HepG2 (cell line): Measurements from ENCODE around the gene SF3A2. TPM values are rescaled to one million over a fixed set of nuclear protein-coding genes. Genes with fewer than 3 reads are reported as not detected.

ENCODE experiments used
- ATAC-seq: fragments of 200-7000 bp; cut with Tn5 transposase; 3 replicates; pipeline ENCODE4 v1.9.1; 2020; ENCODE audit warnings: mild to moderate bottlenecking, moderate library complexity
- BruUV-seq: library from RNA; stranded (reverse); fragments of 400-500 nt; replicated peaks from 2 replicates; lab custom pipeline; 2021; lab: Mats Ljungman, UMichigan
- CTCF ChIA-PET: fragments of 300-600 bp; formaldehyde crosslinking; extraction: SDS; loops from one replicate; lab custom pipeline; 2021; ENCODE audit warnings: low total read pairs, inconsistent platforms, low intra/inter-chr PET ratio; lab: Yijun Ruan, JAX
- POLR2A ChIA-PET: fragments of 350-600 bp; sonication (Branson Sonifier 250); formaldehyde crosslinking; loops from one replicate; lab custom pipeline; 2020; ENCODE audit warnings: antibody characterized with exemption, inconsistent platforms; lab: Yijun Ruan, JAX
- DNase-seq: peaks from one replicate; pipeline ENCODE4 v3.0.0-alpha.2; 2015; ENCODE audit warnings: low spot score
- FAIRE-seq: peaks from 3 replicates; lab custom pipeline; 2011; peaks lifted over from hg19 to GRCh38; lab: Jason Lieb, UNC
- H2AFZ ChIP-seq: one replicate; pipeline ENCODE4 v1.6.1; 2011; ENCODE audit warnings: low read length, inconsistent platforms
- H3K27ac ChIP-seq: fragments of 300-600 bp; 3 replicates; pipeline ENCODE4 v1.8.0; 2011; ENCODE audit warnings: mixed run types, mild to moderate bottlenecking, mixed read lengths, low read length, inconsistent platforms; ENCODE audit not compliant: insufficient read depth; ENCODE audit errors: extremely low read length
- H3K27me3 ChIP-seq, 2 experiments: fragments of 200-600 bp in 1 of 2; 2 replicates in 1 of 2; 3 replicates in 1 of 2; pipeline versions ENCODE4 v1.6.0 to v1.8.0; 2011; ENCODE audit warnings: low read length in 2 of 2, mild to moderate bottlenecking in 2 of 2, moderate library complexity in 2 of 2, inconsistent platforms in 1 of 2; ENCODE audit not compliant: insufficient read depth in 2 of 2, control insufficient read depth in 1 of 2
- H3K36me3 ChIP-seq, 2 experiments: fragments of 200-600 bp in 1 of 2; replicated peaks in 1 of 2; 2 replicates in 1 of 2; 3 replicates in 1 of 2; pipeline versions ENCODE4 v1.5.1 to v1.8.0; 2011; ENCODE audit warnings: low read length in 2 of 2, inconsistent platforms in 1 of 2; ENCODE audit not compliant: insufficient read depth in 2 of 2, control insufficient read depth in 1 of 2
- H3K4me1 ChIP-seq: 2 replicates; pipeline ENCODE4 v1.5.1; 2012; ENCODE audit warnings: low read length, inconsistent platforms; ENCODE audit not compliant: insufficient read depth
- H3K4me2 ChIP-seq: 2 replicates; pipeline ENCODE4 v1.6.0; 2011; ENCODE audit warnings: low read depth, low read length, inconsistent platforms
- H3K4me3 ChIP-seq, 3 experiments: fragments of 200-600 bp in 1 of 3; sonication (generic), shearing (Covaris generic) in 1 of 3; replicated peaks in 1 of 3; 2 replicates each; pipeline ENCODE4 v1.5.1; 2011 to 2016; ENCODE audit warnings: low read length in 3 of 3, inconsistent platforms in 2 of 3, low read depth in 2 of 3, mild to moderate bottlenecking in 2 of 3, control low read depth in 1 of 3, mixed read lengths in 1 of 3; ENCODE audit not compliant: insufficient read depth in 1 of 3
- H3K79me2 ChIP-seq: one replicate; pipeline ENCODE4 v1.6.1; 2011; ENCODE audit warnings: low read length, inconsistent platforms; ENCODE audit not compliant: insufficient read depth
- H3K9ac ChIP-seq: 2 replicates; pipeline ENCODE4 v1.6.0; 2011; ENCODE audit warnings: mild to moderate bottlenecking, low read depth, low read length, inconsistent platforms; ENCODE audit not compliant: insufficient read depth
- H3K9me3 ChIP-seq: 2 replicates; pipeline ENCODE4 v1.5.1; 2012; ENCODE audit warnings: mild to moderate bottlenecking, low read length
- H4K20me1 ChIP-seq: 2 replicates; pipeline ENCODE4 v1.6.0; 2011; ENCODE audit warnings: inconsistent platforms, mild to moderate bottlenecking, low read length, moderate library complexity; ENCODE audit not compliant: insufficient read depth
- CENPT ChIP-seq: sonication (generic); formaldehyde crosslinking; IDR thresholded peaks from 2 replicates; pipeline ENCODE4 v1.8.0; 2022; ENCODE audit warnings: low read depth, mild to moderate bottlenecking, moderate library complexity, missing genetic modification reagents
- CHD2 ChIP-seq: IDR thresholded peaks from 2 replicates; pipeline ENCODE4 v1.6.1; 2011; ENCODE audit warnings: low read depth, low read length, improper control_type of control experiment
- DZIP1 ChIP-seq: sonication (generic); formaldehyde crosslinking; IDR thresholded peaks from 2 replicates; pipeline ENCODE4 v1.5.0; 2020; ENCODE audit warnings: mild to moderate bottlenecking, missing genetic modification reagents
- ELF3 ChIP-seq: IDR thresholded peaks from 2 replicates; pipeline ENCODE4 v1.6.1; 2016; ENCODE audit warnings: missing genetic modification reagents, missing compliant biosample characterization
- MXI1 ChIP-seq: IDR thresholded peaks from 3 replicates; pipeline ENCODE4 v1.6.1; 2012; ENCODE audit warnings: low read depth, low read length, inconsistent platforms, borderline replicate concordance
- PHF8 ChIP-seq: sonication (generic); formaldehyde crosslinking; IDR thresholded peaks from 2 replicates; pipeline ENCODE4 v1.5.0; 2020; ENCODE audit warnings: missing genetic modification reagents
- POLR2A ChIP-seq, 2 experiments: IDR thresholded peaks; 2 replicates each; pipeline ENCODE4 v1.6.1; 2011; ENCODE audit warnings: low read depth in 2 of 2, low read length in 2 of 2, mild to moderate bottlenecking in 1 of 2, moderate library complexity in 1 of 2; ENCODE audit not compliant: insufficient read depth in 1 of 2
- POLR2AphosphoS5 ChIP-seq: IDR thresholded peaks from 2 replicates; pipeline ENCODE4 v1.6.1; 2012; ENCODE audit warnings: low read depth, low read length
- POLR2G ChIP-seq: fragments of 200-400 bp; formaldehyde crosslinking; IDR thresholded peaks from 2 replicates; pipeline ENCODE4 v1.6.1; 2018; ENCODE audit warnings: mild to moderate bottlenecking, low read depth, low read length, moderate library complexity
- RBFOX2 ChIP-seq: fragments of 200-400 bp; formaldehyde crosslinking; IDR thresholded peaks from 2 replicates; pipeline ENCODE4 v1.6.1; 2017; ENCODE audit warnings: low read depth, mild to moderate bottlenecking, low read length
- SIN3A ChIP-seq: IDR thresholded peaks from 2 replicates; pipeline ENCODE4 v1.6.1; 2011; ENCODE audit warnings: low read depth, mild to moderate bottlenecking, control low read depth, low read length, borderline replicate concordance
- SOX13 ChIP-seq, 3 experiments: fragments of 450-650 bp in 1 of 3; sonication (generic) in 1 of 3; formaldehyde crosslinking in 1 of 3; IDR thresholded peaks in 2 of 3; conservative IDR thresholded peaks in 1 of 3; 2 replicates each; pipeline versions ENCODE4 v1.5.0 to v1.6.1; 2016 to 2020; ENCODE audit warnings: antibody characterized with exemption in 1 of 3, mild to moderate bottlenecking in 1 of 3, missing compliant biosample characterization in 1 of 3, missing genetic modification reagents in 1 of 3, moderate library complexity in 1 of 3
- SP140L ChIP-seq: sonication (generic); formaldehyde crosslinking; IDR thresholded peaks from 2 replicates; pipeline ENCODE4 v1.4.0; 2020; ENCODE audit warnings: missing genetic modification reagents, borderline replicate concordance
- SRY ChIP-seq: sonication (generic); formaldehyde crosslinking; IDR thresholded peaks from 2 replicates; pipeline ENCODE4 v1.8.0; 2022; ENCODE audit warnings: mild to moderate bottlenecking, missing genetic modification reagents
- YY1 ChIP-seq: IDR thresholded peaks from 2 replicates; pipeline ENCODE4 v1.6.1; 2011; ENCODE audit warnings: low read length, low read depth, moderate library complexity, mild to moderate bottlenecking; ENCODE audit not compliant: insufficient read depth, insufficient replicate concordance
- ZBTB3 ChIP-seq: sonication (generic); formaldehyde crosslinking; IDR thresholded peaks from 2 replicates; pipeline ENCODE4 v1.4.0; 2020; ENCODE audit warnings: low read depth, mild to moderate bottlenecking, moderate library complexity, missing genetic modification reagents, borderline replicate concordance
- ZNF232 ChIP-seq: sonication (generic); formaldehyde crosslinking; IDR thresholded peaks from 2 replicates; pipeline ENCODE4 v1.4.0; 2020; ENCODE audit warnings: missing genetic modification reagents, borderline replicate concordance
- ZNF24 ChIP-seq: fragments of 450-650 bp; IDR thresholded peaks from 2 replicates; pipeline ENCODE4 v1.6.1; 2017; ENCODE audit warnings: antibody characterized with exemption, mild to moderate bottlenecking
- ZNF263 ChIP-seq: sonication (generic); formaldehyde crosslinking; IDR thresholded peaks from 2 replicates; pipeline ENCODE4 v1.4.0; 2020; ENCODE audit warnings: missing genetic modification reagents
- ZNF546 ChIP-seq: sonication (generic); formaldehyde crosslinking; conservative IDR thresholded peaks from 2 replicates; pipeline ENCODE4 v1.8.1; 2023; ENCODE audit warnings: mild to moderate bottlenecking, missing genetic modification reagents
- ZNF703 ChIP-seq: sonication (generic); formaldehyde crosslinking; IDR thresholded peaks from 2 replicates; pipeline ENCODE4 v1.5.1; 2020; ENCODE audit warnings: missing genetic modification reagents, mild to moderate bottlenecking, moderate library complexity, borderline replicate concordance
- WGBS: methylation state at CpG from one replicate; pipeline ENCODE4 v1.1.6; 2017; ENCODE audit warnings: low lambda C conversion rate; 5-methylcytosine and 5-hydroxymethylcytosine counted together
- in situ Hi-C: cut with HindIII; loops from 2 replicates; pipeline ENCODE4 v1.10.0; 2017; ENCODE audit warnings: low pct_unique_long_range_greater_than_20kb; ENCODE audit not compliant: extremely low pct_ligation_motif_present
- intact Hi-C: fragments of 100-400 bp; cut with micrococcal nuclease; formaldehyde crosslinking; loops from one replicate; pipeline ENCODE4 v1.10.0; 2022; ENCODE audit not compliant: unreplicated experiment
- polyA plus RNA-seq, 8 experiments: library from polyadenylated mRNA; depleted of rRNA in 3 of 8; stranded (reverse) in 7 of 8; unstranded in 1 of 8; fragments of >200 nt; fragmentation: Illumina TruSeq in 4 of 8; extraction: Trizol in 4 of 8; gene quantifications; 2 replicates each; pipeline versions ENCODE4 v1.2.1 to v1.2.3, GENCODE V29; 2011 to 2016; ENCODE audit warnings: low read depth in 4 of 8, missing spikeins in 1 of 8, mixed read lengths in 1 of 8; ENCODE audit not compliant: insufficient read depth in 1 of 8
- total RNA-seq, 5 experiments: library from RNA; depleted of rRNA; stranded (reverse); fragments of >200 nt; fragmentation: Illumina TruSeq; extraction: Trizol; gene quantifications; 2 replicates each; pipeline ENCODE4 v1.2.3, GENCODE V29; 2016; ENCODE audit warnings: low read depth in 1 of 5

The SF3A2 gene
- total and polyA plus RNA-seq, 2 of the 13 experiments (the other 11 are each of a cell fraction or from before 2014, with no cell fraction given), result 8.6 to 8.8 TPM

GRCh38 chr19:2236064-2236313 lies 635 bp upstream of the SF3A2 start:
- Histone ChIP-seq H3K9ac (peak overlapping the region; percentile 79), H4K20me1 (peaks cover 39% of the 10 kb centered on the region), H3K27ac (peak overlapping the region; percentile 97), H3K9me3 (no peaks in the 10 kb centered on the region), H3K36me3 (peaks cover 8 to 10% of the 10 kb centered on the region in 2 experiments; a peak in 4 of 5 replicates), H3K4me3 (peak overlapping the region; percentile 83 to 92 (median 87)), H3K79me2 (peaks cover 47% of the 10 kb centered on the region), H3K4me1 (peaks cover 70% of the 10 kb centered on the region), H3K4me2 (peak overlapping the region; percentile 98; the same call in 1 of the 2 replicates), H3K27me3 (no peaks in the 10 kb centered on the region)
- peak; percentile 55 for ATAC-seq
- intact Hi-C loops (loop anchor here (5.0 to 10.0 kb wide), 3 partner anchors 36 to 81 kb away; partner anchors contain the start of gene AP3D1), in situ Hi-C loops (loop anchor here (10.0 kb wide), 1 partner anchor 79 kb away; no protein-coding TSS in a partner anchor)
- no CpG with 5 or more reads among the region's 28 CpGs for WGBS
- no peak for FAIRE-seq
- CTCF ChIA-PET, result interaction anchor here (1.1 to 2.4 kb wide), 5 partner anchors 18 to 80 kb away, joined by 3 to 17 read pairs (median 7); no protein-coding TSS in a partner anchor
- POLR2A ChIA-PET, result interaction anchor here (0.8 to 2.1 kb wide), 21 partner anchors 8 to 175 kb away, joined by 3 to 12 read pairs (median 5); partner anchors contain the start of genes AP3D1 and DOT1L
- DNase-seq, result no peak
- TF ChIP-seq DZIP1 (peak; percentile 11; the same call in 1 of the 2 replicates), CHD2 (0 out of 2 replicates have a peak, but pooled peaks have one; percentile 4), POLR2G (peak; percentile 7; the same call in 1 of the 2 replicates), SOX13 (IDR thresholded peaks at IDR 0.05) (0 out of 2 replicates have a peak, but pooled peaks have one; percentile 7), SOX13 (CRISPR knock-in tag; conservative IDR thresholded peaks at IDR 0.05 in 1 of 2, IDR thresholded peaks at IDR 0.05 in 1 of 2) (no peak), POLR2A (IDR thresholded peaks at IDR 0.05; ENCODE audit: insufficient read depth in 1 of 2, low read depth in 2 of 2, low read length in 2 of 2) (peak in 1 of 2 experiments; percentile 10; a peak in 2 of 4 replicates), PHF8 (CRISPR knock-in tag) (peak; percentile 47; the same call in 1 of the 2 replicates), RBFOX2 (peak; percentile 74), YY1 (peak; percentile 78), ZNF263 (CRISPR knock-in tag) (no peak), MXI1 (no peak), ZBTB3 (CRISPR knock-in tag) (0 out of 2 replicates have a peak, but pooled peaks have one; percentile 5), ELF3 (0 out of 2 replicates have a peak, but pooled peaks have one; percentile 4), ZNF24 (no peak), ZNF546 (CRISPR knock-in tag) (peak; percentile 5; the same call in 1 of the 2 replicates), ZNF703 (no peak), POLR2AphosphoS5 (peak; percentile 65; the same call in 1 of the 2 replicates), CENPT (0 out of 2 replicates have a peak, but pooled peaks have one; percentile 9), SP140L (CRISPR knock-in tag) (no peak), SIN3A (peak; percentile 45; the same call in 1 of the 2 replicates), ZNF232 (CRISPR knock-in tag) (no peak), SRY (CRISPR knock-in tag) (no peak)
- TF ChIP-seq, all 625 proteins: peak for 14
- no TSS peak for BruUV-seq
- no peak overlapping the region for H2AFZ ChIP-seq
